ENCODE results near the gene FADS1. TPM values are rescaled to one million over a fixed set of nuclear protein-coding genes. Genes with fewer than 3 reads are reported as not detected.

Gene FADS1
- total RNA-seq, 2 experiments from 2014 or later, result not detected

DNA sequence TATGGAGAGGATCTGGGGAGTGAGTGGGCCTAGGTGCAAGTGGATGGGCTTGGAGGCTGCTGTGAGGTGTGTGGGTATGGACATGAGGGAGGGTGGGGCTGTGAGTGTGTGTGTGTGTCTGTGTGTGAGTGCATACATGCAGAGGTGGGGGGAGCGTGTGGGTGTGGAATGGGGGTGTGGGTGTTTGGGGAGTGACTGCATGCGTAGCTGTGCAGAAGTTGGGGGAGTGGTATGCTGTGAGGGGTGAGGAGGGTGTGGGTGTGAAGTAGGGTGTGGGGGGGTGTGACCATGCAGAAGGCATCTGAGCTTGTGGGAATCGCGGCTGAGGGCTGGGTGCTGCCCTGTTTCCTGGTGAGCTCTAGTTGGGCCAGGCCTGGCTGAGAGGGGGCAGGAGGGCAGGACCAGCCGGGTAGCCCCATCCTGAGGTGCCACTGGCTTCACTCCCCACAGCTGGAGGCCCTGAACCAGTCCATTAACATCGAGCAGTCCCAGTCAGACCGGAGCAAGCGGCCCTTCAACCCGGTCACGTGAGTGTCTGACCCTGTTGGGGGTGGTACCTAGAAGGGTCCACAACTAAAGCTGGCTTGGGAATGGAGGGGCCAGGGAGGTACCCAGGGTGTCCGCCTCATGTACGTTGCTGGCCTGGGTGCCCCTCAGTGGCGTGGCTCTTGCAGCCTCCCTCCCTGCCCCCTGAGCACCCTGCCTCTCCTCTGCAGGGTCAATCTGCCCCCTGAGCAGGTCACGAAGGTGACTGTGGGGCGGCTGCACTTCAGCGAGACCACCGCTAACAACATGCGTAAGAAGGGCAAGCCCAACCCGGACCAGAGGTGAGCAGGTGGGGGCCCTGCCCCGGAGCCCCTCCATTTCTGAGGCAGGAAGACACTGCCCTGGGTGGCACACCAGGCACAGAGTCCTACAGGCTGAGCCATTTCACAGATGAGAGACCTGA lies 40.9 kb downstream of the FADS1 start:
- no peaks in the 10 kb centered on the region for H4K20me1 ChIP-seq (ENCODE audit: insufficient read depth, low read length)
- no peak overlapping the region for H3K4me3 ChIP-seq (ENCODE audit: low read depth, low read length, poor library complexity, severe bottlenecking)
- H3K9me3 ChIP-seq (ENCODE audit: low read length), result no peaks in the 10 kb centered on the region
- no peak overlapping the region for H3K27ac ChIP-seq (ENCODE audit: low read depth, low read length, poor library complexity, severe bottlenecking)
- POLR2A ChIA-PET, result interaction anchor here (0.7 kb wide), 1 partner anchor 358 kb away, joined by 4 read pairs; no protein-coding TSS in a partner anchor
- no TSS peak for BruUV-seq (replicated peaks)
- no peaks in the 10 kb centered on the region for H3K36me3 ChIP-seq (ENCODE audit: insufficient read depth, low read length)
- no peaks in the 10 kb centered on the region for H3K9me2 ChIP-seq (ENCODE audit: insufficient read depth, low read length)
- intact Hi-C loops (cut with micrococcal nuclease; ENCODE audit: unreplicated experiment), result loop anchor here (1.0 kb wide), 1 partner anchor 29 kb away; no protein-coding TSS in a partner anchor
- no peak for DNase-seq (ENCODE audit: low spot score)
- H3K79me2 ChIP-seq (ENCODE audit: insufficient read depth, low read depth, low read length), result no peaks in the 10 kb centered on the region
- no peak overlapping the region for H2AFZ ChIP-seq (ENCODE audit: low read length)
- H3K4me1 ChIP-seq (ENCODE audit: insufficient read depth, low read length, poor library complexity, severe bottlenecking), result peaks cover 9% of the 10 kb centered on the region
- CTCF ChIA-PET (ENCODE audit: unreplicated experiment), result no interaction called here
- TF ChIP-seq, protein P1, sequence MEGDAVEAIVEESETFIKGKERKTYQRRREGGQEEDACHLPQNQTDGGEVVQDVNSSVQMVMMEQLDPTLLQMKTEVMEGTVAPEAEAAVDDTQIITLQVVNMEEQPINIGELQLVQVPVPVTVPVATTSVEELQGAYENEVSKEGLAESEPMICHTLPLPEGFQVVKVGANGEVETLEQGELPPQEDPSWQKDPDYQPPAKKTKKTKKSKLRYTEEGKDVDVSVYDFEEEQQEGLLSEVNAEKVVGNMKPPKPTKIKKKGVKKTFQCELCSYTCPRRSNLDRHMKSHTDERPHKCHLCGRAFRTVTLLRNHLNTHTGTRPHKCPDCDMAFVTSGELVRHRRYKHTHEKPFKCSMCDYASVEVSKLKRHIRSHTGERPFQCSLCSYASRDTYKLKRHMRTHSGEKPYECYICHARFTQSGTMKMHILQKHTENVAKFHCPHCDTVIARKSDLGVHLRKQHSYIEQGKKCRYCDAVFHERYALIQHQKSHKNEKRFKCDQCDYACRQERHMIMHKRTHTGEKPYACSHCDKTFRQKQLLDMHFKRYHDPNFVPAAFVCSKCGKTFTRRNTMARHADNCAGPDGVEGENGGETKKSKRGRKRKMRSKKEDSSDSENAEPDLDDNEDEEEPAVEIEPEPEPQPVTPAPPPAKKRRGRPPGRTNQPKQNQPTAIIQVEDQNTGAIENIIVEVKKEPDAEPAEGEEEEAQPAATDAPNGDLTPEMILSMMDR (conservative IDR thresholded peaks at IDR 0.05; ENCODE audit: low read length), result no peak
- TF ChIP-seq EZH2phosphoT487 (IDR thresholded peaks at IDR 0.05; ENCODE audit: borderline replicate concordance, low read depth, low read length), result no peak
- no peak overlapping the region for H3K4me2 ChIP-seq (ENCODE audit: low read length)

DNA sequence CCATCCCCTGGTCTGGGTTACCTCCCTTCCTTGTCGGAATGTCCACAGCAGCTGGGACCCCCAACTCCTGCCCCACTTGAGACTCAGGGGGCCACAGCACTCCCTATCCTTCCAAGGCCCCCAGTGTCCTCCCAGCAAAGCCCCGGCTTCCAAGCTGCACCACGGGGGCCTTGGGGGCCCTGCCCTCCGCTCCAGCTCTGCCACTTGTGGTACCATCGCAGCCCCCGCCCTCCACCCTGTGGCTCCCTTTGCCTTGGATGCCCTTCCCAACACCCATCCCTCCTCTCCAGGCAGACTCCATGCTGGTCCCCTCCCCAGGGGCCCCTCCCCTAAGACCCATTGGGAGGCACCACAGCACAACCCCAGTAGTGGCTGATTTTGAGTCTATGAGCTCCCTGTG lies 41.7 kb downstream of the FADS1 start:
- Histone ChIP-seq H3K4me2 (ENCODE audit: low read length) (no peak overlapping the region), H3K4me3 (ENCODE audit: low read depth, low read length, poor library complexity, severe bottlenecking) (no peak overlapping the region), H3K79me2 (ENCODE audit: insufficient read depth, low read depth, low read length) (no peaks in the 10 kb centered on the region), H3K27ac (ENCODE audit: low read depth, low read length, poor library complexity, severe bottlenecking) (no peak overlapping the region), H4K20me1 (ENCODE audit: insufficient read depth, low read length) (no peaks in the 10 kb centered on the region), H3K9me3 (ENCODE audit: low read length) (no peaks in the 10 kb centered on the region), H3K36me3 (ENCODE audit: insufficient read depth, low read length) (no peaks in the 10 kb centered on the region), H2AFZ (ENCODE audit: low read length) (no peak overlapping the region), H3K4me1 (ENCODE audit: insufficient read depth, low read length, poor library complexity, severe bottlenecking) (peaks cover 9% of the 10 kb centered on the region), H3K9me2 (ENCODE audit: insufficient read depth, low read length) (no peaks in the 10 kb centered on the region)
- no TSS peak for BruUV-seq (replicated peaks)
- ChIA-PET POLR2A (interaction anchor here (0.7 kb wide), 1 partner anchor 358 kb away, joined by 4 read pairs; no protein-coding TSS in a partner anchor), CTCF (ENCODE audit: unreplicated experiment) (no interaction called here)
- intact Hi-C loops (cut with micrococcal nuclease; ENCODE audit: unreplicated experiment), result no loop called here
- no peak for TF ChIP-seq EZH2phosphoT487 (IDR thresholded peaks at IDR 0.05; ENCODE audit: borderline replicate concordance, low read depth, low read length)
- DNase-seq (ENCODE audit: low spot score), result no peak

DNA sequence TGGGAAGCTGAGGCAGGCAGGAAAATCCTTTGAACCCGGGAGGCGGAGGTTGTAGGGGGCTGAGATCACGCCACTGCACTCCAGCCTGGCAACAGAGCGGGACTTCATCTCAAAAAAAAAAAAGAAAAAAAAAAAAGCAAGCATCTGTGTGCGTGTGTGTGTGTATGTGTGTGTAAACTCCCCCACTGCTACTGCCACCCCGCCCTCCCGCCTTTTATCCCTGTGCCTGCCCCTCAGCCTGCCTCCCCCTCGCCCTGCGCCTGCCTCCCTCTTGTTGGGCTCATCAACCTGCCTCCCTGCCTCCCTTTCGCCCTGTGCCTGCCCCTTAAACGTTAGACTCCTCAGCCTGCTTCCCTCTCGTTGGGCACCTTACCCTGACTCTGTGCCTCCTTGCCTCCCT lies 42.4 kb downstream of the FADS1 start:
- Histone ChIP-seq H3K79me2 (ENCODE audit: insufficient read depth, low read depth, low read length) (no peaks in the 10 kb centered on the region), H3K4me1 (ENCODE audit: insufficient read depth, low read length, poor library complexity, severe bottlenecking) (peaks cover 9% of the 10 kb centered on the region), H3K27ac (ENCODE audit: low read depth, low read length, poor library complexity, severe bottlenecking) (no peak overlapping the region), H3K4me2 (ENCODE audit: low read length) (no peak overlapping the region), H3K36me3 (ENCODE audit: insufficient read depth, low read length) (no peaks in the 10 kb centered on the region), H4K20me1 (ENCODE audit: insufficient read depth, low read length) (no peaks in the 10 kb centered on the region), H3K9me3 (ENCODE audit: low read length) (no peaks in the 10 kb centered on the region), H3K4me3 (ENCODE audit: low read depth, low read length, poor library complexity, severe bottlenecking) (no peak overlapping the region), H2AFZ (ENCODE audit: low read length) (no peak overlapping the region), H3K9me2 (ENCODE audit: insufficient read depth, low read length) (no peaks in the 10 kb centered on the region)
- BruUV-seq (replicated peaks), result no TSS peak
- TF ChIP-seq, protein P1 (conservative IDR thresholded peaks at IDR 0.05; ENCODE audit: low read length), result no peak
- no peak for TF ChIP-seq EZH2phosphoT487 (IDR thresholded peaks at IDR 0.05; ENCODE audit: borderline replicate concordance, low read depth, low read length)
- DNase-seq (ENCODE audit: low spot score), result no peak
- ChIA-PET POLR2A (interaction anchor here (0.7 kb wide), 1 partner anchor 418 kb away, joined by 3 read pairs; no protein-coding TSS in a partner anchor), CTCF (ENCODE audit: unreplicated experiment) (no interaction called here)
- intact Hi-C loops (cut with micrococcal nuclease; ENCODE audit: unreplicated experiment), result no loop called here

Measured in OCI-LY7 (cell line).